ENCODE measurements around the gene TRMT1. TPM values are rescaled to one million over a fixed set of nuclear protein-coding genes. Genes with fewer than 3 reads are reported as not detected.

The TRMT1 gene
- total and polyA plus RNA-seq, 5 donors from 2014 or later = 16.0 to 57.6 (median 21.2) TPM

DNA sequence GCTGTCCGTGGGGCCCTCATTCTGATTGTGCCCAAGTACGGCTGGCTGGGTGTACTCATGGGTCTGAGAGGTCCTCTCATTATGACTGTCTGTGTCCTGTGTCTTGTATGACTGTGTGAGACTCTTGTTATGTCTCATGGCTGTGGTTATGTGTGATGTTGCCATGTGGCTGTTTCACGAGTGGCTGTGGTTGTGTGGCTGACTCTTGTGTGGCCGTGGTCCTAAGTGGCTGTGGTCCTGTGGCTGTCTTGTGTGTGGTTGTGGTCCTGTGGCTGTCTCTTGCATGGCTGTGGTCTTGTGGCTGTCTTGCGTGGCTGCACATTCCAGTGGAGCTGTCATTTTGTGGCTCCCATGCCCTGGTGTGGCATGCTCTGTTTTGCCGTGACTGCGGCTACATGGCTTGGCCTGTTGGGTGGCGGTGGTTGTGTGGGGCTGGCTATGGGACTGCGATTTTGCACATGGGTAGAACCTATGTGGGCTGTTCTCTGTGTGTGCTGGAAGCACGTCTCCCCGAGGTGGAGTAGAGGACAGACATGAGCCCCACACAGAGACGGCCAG is 16.4 kb downstream of the TRMT1 start:
- peaks cover 5 to 70% (median 34%) of the 10 kb centered on the region in 4 donors for H3K4me1 Mint-ChIP-seq
- Histone ChIP-seq H3K27me3 (ENCODE audit: control insufficient read depth, insufficient read depth, low read length) (no peaks in the 10 kb centered on the region), H3K4me1 (ENCODE audit: control insufficient read depth, insufficient read depth, low read length, poor library complexity, severe bottlenecking) (peaks cover 98% of the 10 kb centered on the region), H3K9me3 (ENCODE audit: control insufficient read depth in 2 of 2, low read length in 2 of 2) (no peaks in the 10 kb centered on the region), H3K27ac (ENCODE audit: insufficient read depth, low read length, poor library complexity, severe bottlenecking) (peak overlapping the region; percentile 87), H3K36me3 (ENCODE audit: control insufficient read depth, insufficient read depth, low read length) (no peaks in the 10 kb centered on the region), H3K4me3 (ENCODE audit: low read depth, low read length) (peak overlapping the region; percentile 41)
- H3K9me3 Mint-ChIP-seq = peaks cover 0 to 1% (median 0%) of the 10 kb centered on the region in 7 donors
- H3K27ac Mint-ChIP-seq = peak overlapping the region; percentile 95 to 98 (median 96)
- peak overlapping the region; percentile 86 to 91 (median 90) for H3K4me3 Mint-ChIP-seq
- ATAC-seq (ENCODE audit: low read depth in 2 of 2) (peak; percentile 24 to 29), DNase-seq (peak; percentile 44 to 86 (median 62))
- peaks cover 6% of the 10 kb centered on the region for H3K36me3 Mint-ChIP-seq
- H3K27me3 Mint-ChIP-seq = peaks cover 19% of the 10 kb centered on the region

GRCh38 chr19:13099073-13099999 is 17.2 kb downstream of the TRMT1 start:
- Mint-ChIP-seq H3K36me3 (peaks cover 6% of the 10 kb centered on the region), H3K9me3 (peaks cover 0 to 1% (median 0%) of the 10 kb centered on the region in 7 donors), H3K27ac (peak overlapping the region; percentile 95 to 98 (median 96)), H3K4me1 (peaks cover 5 to 70% (median 33%) of the 10 kb centered on the region in 4 donors), H3K27me3 (peaks cover 19% of the 10 kb centered on the region), H3K4me3 (peak overlapping the region; percentile 90 to 91 (median 91))
- DNase-seq (peak; percentile 73 to 93 (median 84)), ATAC-seq (ENCODE audit: low read depth in 2 of 2) (peak; percentile 59 to 60)
- H3K27ac ChIP-seq (ENCODE audit: insufficient read depth, low read length, poor library complexity, severe bottlenecking) = peak overlapping the region; percentile 87
- H3K9me3 ChIP-seq (ENCODE audit: control insufficient read depth in 2 of 2, low read length in 2 of 2) = no peaks in the 10 kb centered on the region
- H3K36me3 ChIP-seq (ENCODE audit: control insufficient read depth, insufficient read depth, low read length) = no peaks in the 10 kb centered on the region
- peaks cover 99% of the 10 kb centered on the region for H3K4me1 ChIP-seq (ENCODE audit: control insufficient read depth, insufficient read depth, low read length, poor library complexity, severe bottlenecking)
- H3K4me3 ChIP-seq (ENCODE audit: low read depth, low read length) = peak overlapping the region; percentile 47
- H3K27me3 ChIP-seq (ENCODE audit: control insufficient read depth, insufficient read depth, low read length) = no peaks in the 10 kb centered on the region

GRCh38 chr19:13098277-13099072 is 18.1 kb downstream of the TRMT1 start:
- Histone ChIP-seq H3K9me3 (ENCODE audit: control insufficient read depth in 2 of 2, low read length in 2 of 2) (no peaks in the 10 kb centered on the region), H3K27ac (ENCODE audit: insufficient read depth, low read length, poor library complexity, severe bottlenecking) (peak overlapping the region; percentile 87), H3K27me3 (ENCODE audit: control insufficient read depth, insufficient read depth, low read length) (no peaks in the 10 kb centered on the region), H3K4me3 (ENCODE audit: low read depth, low read length) (peak overlapping the region; percentile 59), H3K36me3 (ENCODE audit: control insufficient read depth, insufficient read depth, low read length) (no peaks in the 10 kb centered on the region), H3K4me1 (ENCODE audit: control insufficient read depth, insufficient read depth, low read length, poor library complexity, severe bottlenecking) (peaks cover 97% of the 10 kb centered on the region)
- H3K4me1 Mint-ChIP-seq = peaks cover 5 to 70% (median 38%) of the 10 kb centered on the region in 4 donors
- peak overlapping the region; percentile 90 to 91 (median 90) for H3K4me3 Mint-ChIP-seq
- DNase-seq (peak; percentile 35 to 78 (median 54)), ATAC-seq (ENCODE audit: low read depth in 2 of 2) (no peak)
- H3K27me3 Mint-ChIP-seq = peaks cover 24% of the 10 kb centered on the region
- peaks cover 0 to 1% (median 0%) of the 10 kb centered on the region in 7 donors for H3K9me3 Mint-ChIP-seq
- peaks cover 6% of the 10 kb centered on the region for H3K36me3 Mint-ChIP-seq
- H3K27ac Mint-ChIP-seq = peak overlapping the region; percentile 94 to 96 (median 95)

DNA sequence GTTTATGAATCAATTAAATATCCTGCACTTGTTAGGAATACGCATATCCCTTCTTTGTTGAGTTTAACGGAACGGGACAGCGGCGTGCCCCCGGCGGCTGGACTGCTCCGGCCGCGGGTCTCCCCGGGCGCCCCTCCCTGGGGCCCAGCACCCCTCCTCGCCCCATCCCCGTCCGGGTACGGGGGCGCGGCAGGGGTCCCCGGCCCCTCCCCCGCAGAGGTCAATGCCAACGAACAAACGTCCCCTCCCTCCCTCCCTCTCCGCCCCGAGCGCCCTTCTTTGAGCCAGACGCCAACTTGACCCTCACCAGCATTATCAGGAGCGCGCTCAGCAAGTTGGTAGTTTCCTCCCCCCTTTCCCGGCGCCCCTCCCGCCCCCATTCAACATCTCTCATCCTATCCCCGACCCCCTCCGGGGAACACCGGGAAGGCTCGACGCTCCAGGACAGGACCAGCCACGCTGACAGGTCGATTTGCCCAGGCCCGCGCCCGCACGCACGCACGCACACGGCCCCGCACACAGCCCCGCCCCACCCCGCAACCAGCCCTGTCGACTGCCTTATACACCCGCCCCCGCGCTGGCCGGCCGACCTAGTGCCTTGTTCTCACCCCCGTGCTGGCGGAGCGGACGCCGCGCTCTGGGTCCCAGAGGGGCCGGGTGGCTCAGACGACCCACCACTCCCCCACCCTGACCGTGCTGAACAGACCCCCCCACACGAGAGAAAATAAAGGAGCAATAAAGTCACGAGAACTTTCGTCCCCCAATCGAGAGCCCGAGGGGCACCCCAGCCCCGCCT is 18.9 kb downstream of the TRMT1 start:
- ATAC-seq (ENCODE audit: low read depth in 2 of 2) (no peak), DNase-seq (peak in 1 of 3 donors; percentile 27)
- H3K27me3 Mint-ChIP-seq = peaks cover 24% of the 10 kb centered on the region
- Histone ChIP-seq H3K36me3 (ENCODE audit: control insufficient read depth, insufficient read depth, low read length) (no peaks in the 10 kb centered on the region), H3K9me3 (ENCODE audit: control insufficient read depth in 2 of 2, low read length in 2 of 2) (no peaks in the 10 kb centered on the region), H3K27ac (ENCODE audit: insufficient read depth, low read length, poor library complexity, severe bottlenecking) (peak overlapping the region; percentile 87), H3K4me3 (ENCODE audit: low read depth, low read length) (peak overlapping the region; percentile 66), H3K27me3 (ENCODE audit: control insufficient read depth, insufficient read depth, low read length) (no peaks in the 10 kb centered on the region), H3K4me1 (ENCODE audit: control insufficient read depth, insufficient read depth, low read length, poor library complexity, severe bottlenecking) (peaks cover 89% of the 10 kb centered on the region)
- peak overlapping the region in 3 of 4 donors; percentile 90 to 91 (median 91) for H3K4me3 Mint-ChIP-seq
- H3K4me1 Mint-ChIP-seq = peaks cover 5 to 65% (median 38%) of the 10 kb centered on the region in 4 donors
- H3K9me3 Mint-ChIP-seq = peaks cover 0 to 1% (median 0%) of the 10 kb centered on the region in 7 donors
- H3K36me3 Mint-ChIP-seq = peaks cover 6% of the 10 kb centered on the region
- peak overlapping the region; percentile 66 to 95 (median 80) for H3K27ac Mint-ChIP-seq

GRCh38 chr19:13097033-13097462 is 19.5 kb downstream of the TRMT1 start:
- H3K27ac Mint-ChIP-seq = peak overlapping the region in 2 of 3 donors; percentile 60 to 86
- H3K4me3 Mint-ChIP-seq = peak overlapping the region; percentile 83 to 94 (median 90)
- DNase-seq (peak in 2 of 3 donors; percentile 37 to 53), ATAC-seq (ENCODE audit: low read depth in 2 of 2) (no peak)
- peaks cover 5 to 61% (median 35%) of the 10 kb centered on the region in 4 donors for H3K4me1 Mint-ChIP-seq
- Histone ChIP-seq H3K4me3 (ENCODE audit: low read depth, low read length) (peak overlapping the region; percentile 66), H3K4me1 (ENCODE audit: control insufficient read depth, insufficient read depth, low read length, poor library complexity, severe bottlenecking) (peaks cover 83% of the 10 kb centered on the region), H3K27me3 (ENCODE audit: control insufficient read depth, insufficient read depth, low read length) (no peaks in the 10 kb centered on the region), H3K9me3 (ENCODE audit: control insufficient read depth in 2 of 2, low read length in 2 of 2) (no peaks in the 10 kb centered on the region), H3K27ac (ENCODE audit: insufficient read depth, low read length, poor library complexity, severe bottlenecking) (peak overlapping the region; percentile 87), H3K36me3 (ENCODE audit: control insufficient read depth, insufficient read depth, low read length) (no peaks in the 10 kb centered on the region)
- H3K36me3 Mint-ChIP-seq = peaks cover 6% of the 10 kb centered on the region
- peaks cover 0 to 2% (median 0%) of the 10 kb centered on the region in 7 donors for H3K9me3 Mint-ChIP-seq
- peaks cover 24% of the 10 kb centered on the region for H3K27me3 Mint-ChIP-seq

GRCh38 chr19:13095934-13096927 is 20.3 kb downstream of the TRMT1 start:
- Mint-ChIP-seq H3K4me1 (peaks cover 5 to 52% (median 30%) of the 10 kb centered on the region in 4 donors), H3K9me3 (peaks cover 0 to 2% (median 0%) of the 10 kb centered on the region in 7 donors), H3K36me3 (peaks cover 6% of the 10 kb centered on the region), H3K27me3 (peaks cover 24% of the 10 kb centered on the region), H3K4me3 (peak overlapping the region; percentile 89 to 94 (median 90)), H3K27ac (peak overlapping the region; percentile 38 to 79 (median 60))
- DNase-seq = peak in 1 of 3 donors; percentile 27
- H3K4me1 ChIP-seq (ENCODE audit: control insufficient read depth, insufficient read depth, low read length, poor library complexity, severe bottlenecking) = peaks cover 74% of the 10 kb centered on the region
- no peak for ATAC-seq (ENCODE audit: low read depth in 2 of 2)
- H3K27ac ChIP-seq (ENCODE audit: insufficient read depth, low read length, poor library complexity, severe bottlenecking) = peak overlapping the region; percentile 65
- peak overlapping the region; percentile 66 for H3K4me3 ChIP-seq (ENCODE audit: low read depth, low read length)
- H3K36me3 ChIP-seq (ENCODE audit: control insufficient read depth, insufficient read depth, low read length) = no peaks in the 10 kb centered on the region
- no peaks in the 10 kb centered on the region for H3K27me3 ChIP-seq (ENCODE audit: control insufficient read depth, insufficient read depth, low read length)
- no peaks in the 10 kb centered on the region for H3K9me3 ChIP-seq (ENCODE audit: control insufficient read depth in 2 of 2, low read length in 2 of 2)
